Measurements from ENCODE around the gene CPNE4. TPM values are rescaled to one million over a fixed set of nuclear protein-coding genes. Genes with fewer than 3 reads are reported as not detected.

Gene CPNE4
- total RNA-seq, 1 donor from 2014 or later = 3.2 TPM

DNA sequence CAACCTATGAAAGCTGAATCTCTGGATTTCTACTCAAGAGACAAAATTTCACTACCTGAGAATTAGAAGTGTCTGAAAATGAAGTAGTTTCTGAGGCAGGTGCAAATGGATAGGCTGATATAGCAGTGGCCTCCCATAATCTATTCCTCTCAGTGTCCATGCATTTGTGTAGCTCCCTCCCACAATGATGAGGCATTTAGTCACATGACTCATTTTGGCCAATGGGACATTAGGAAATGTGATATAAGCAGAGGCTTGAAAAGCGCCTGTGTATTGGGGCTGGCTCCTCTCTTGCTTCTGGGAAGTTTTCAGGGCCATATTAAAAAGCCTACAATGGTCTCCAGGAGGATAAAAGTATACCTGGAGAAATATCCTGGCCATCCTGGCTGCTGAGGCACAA is 452.4 kb downstream of the CPNE4 start:
- intact Hi-C loops (cut with DNase I) = no loop called here
- Histone ChIP-seq H3K27ac (no peak overlapping the region), H3K36me3 (no peaks in the 10 kb centered on the region), H3K9me3 (no peaks in the 10 kb centered on the region), H3K27me3 (no peaks in the 10 kb centered on the region), H3K4me1 (no peaks in the 10 kb centered on the region), H3K4me3 (no peak overlapping the region)
- no peak for TF ChIP-seq POLR2AphosphoS5 (IDR thresholded peaks at IDR 0.05; ENCODE audit: insufficient read depth in 1 of 2, low read depth in 1 of 2)
- no peak for TF ChIP-seq POLR2A (IDR thresholded peaks at IDR 0.05)
- DNase-seq (ENCODE audit: extremely low spot score in 2 of 2) = no peak

DNA sequence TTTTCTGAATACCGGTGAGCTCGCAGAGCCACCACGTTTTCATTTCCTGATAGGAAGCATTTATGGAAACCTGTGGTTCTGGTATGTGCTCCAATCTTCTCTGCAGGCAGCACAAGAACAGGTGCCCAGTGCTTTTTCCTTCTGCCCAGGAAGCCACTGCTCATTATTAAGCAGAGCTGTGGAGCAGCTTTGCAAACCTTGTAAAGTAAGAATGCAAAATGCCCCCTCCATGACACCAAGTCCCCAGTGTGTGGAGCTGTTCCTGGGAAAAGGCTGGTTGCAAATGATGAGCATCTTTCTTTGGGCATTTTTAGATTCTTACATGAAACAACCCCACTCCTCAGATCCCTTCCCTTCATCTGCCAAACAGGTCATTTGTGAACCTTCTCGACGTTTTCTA is 466.4 kb downstream of the CPNE4 start:
- intact Hi-C loops (cut with DNase I) = no loop called here
- Histone ChIP-seq H3K36me3 (no peaks in the 10 kb centered on the region), H3K9me3 (no peaks in the 10 kb centered on the region), H3K4me1 (no peaks in the 10 kb centered on the region), H3K4me3 (no peak overlapping the region), H3K27me3 (no peaks in the 10 kb centered on the region), H3K27ac (no peak overlapping the region)
- no peak for DNase-seq (ENCODE audit: extremely low spot score in 2 of 2)
- no peak for TF ChIP-seq POLR2AphosphoS5 (IDR thresholded peaks at IDR 0.05; ENCODE audit: insufficient read depth in 1 of 2, low read depth in 1 of 2)
- no peak for TF ChIP-seq POLR2A (IDR thresholded peaks at IDR 0.05)
- TF ChIP-seq, protein P1, sequence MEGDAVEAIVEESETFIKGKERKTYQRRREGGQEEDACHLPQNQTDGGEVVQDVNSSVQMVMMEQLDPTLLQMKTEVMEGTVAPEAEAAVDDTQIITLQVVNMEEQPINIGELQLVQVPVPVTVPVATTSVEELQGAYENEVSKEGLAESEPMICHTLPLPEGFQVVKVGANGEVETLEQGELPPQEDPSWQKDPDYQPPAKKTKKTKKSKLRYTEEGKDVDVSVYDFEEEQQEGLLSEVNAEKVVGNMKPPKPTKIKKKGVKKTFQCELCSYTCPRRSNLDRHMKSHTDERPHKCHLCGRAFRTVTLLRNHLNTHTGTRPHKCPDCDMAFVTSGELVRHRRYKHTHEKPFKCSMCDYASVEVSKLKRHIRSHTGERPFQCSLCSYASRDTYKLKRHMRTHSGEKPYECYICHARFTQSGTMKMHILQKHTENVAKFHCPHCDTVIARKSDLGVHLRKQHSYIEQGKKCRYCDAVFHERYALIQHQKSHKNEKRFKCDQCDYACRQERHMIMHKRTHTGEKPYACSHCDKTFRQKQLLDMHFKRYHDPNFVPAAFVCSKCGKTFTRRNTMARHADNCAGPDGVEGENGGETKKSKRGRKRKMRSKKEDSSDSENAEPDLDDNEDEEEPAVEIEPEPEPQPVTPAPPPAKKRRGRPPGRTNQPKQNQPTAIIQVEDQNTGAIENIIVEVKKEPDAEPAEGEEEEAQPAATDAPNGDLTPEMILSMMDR (IDR thresholded peaks at IDR 0.05) = no peak

DNA sequence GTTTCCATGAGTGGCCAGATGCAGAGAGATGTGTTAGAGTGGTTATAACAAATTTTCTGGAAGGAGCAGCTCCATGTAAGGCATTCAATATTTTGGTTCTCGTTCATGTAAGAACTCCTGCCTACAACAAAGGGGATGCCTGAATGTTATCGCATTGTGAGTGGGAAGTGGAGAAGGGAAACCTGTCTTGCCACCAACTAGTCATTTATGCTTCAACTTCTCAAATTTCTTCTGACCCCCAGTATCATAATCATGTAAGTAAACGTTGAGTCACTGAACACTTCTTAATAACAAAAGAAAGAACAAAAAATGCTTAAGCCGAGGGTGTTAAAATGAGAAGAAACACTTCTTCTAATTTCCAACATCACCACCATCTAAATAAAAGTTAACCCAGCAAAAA is 470.0 kb downstream of the CPNE4 start:
- H3K4me1 ChIP-seq = no peaks in the 10 kb centered on the region
- no peak overlapping the region for H3K4me3 ChIP-seq
- H3K27me3 ChIP-seq = no peaks in the 10 kb centered on the region
- no peak for TF ChIP-seq POLR2A (IDR thresholded peaks at IDR 0.05)
- TF ChIP-seq, protein P1 (IDR thresholded peaks at IDR 0.05) = no peak
- no peak for TF ChIP-seq POLR2AphosphoS5 (IDR thresholded peaks at IDR 0.05; ENCODE audit: insufficient read depth in 1 of 2, low read depth in 1 of 2)
- no peak overlapping the region for H3K27ac ChIP-seq
- DNase-seq (ENCODE audit: extremely low spot score in 2 of 2) = no peak
- H3K36me3 ChIP-seq = no peaks in the 10 kb centered on the region
- intact Hi-C loops (cut with DNase I) = no loop called here
- no peaks in the 10 kb centered on the region for H3K9me3 ChIP-seq

DNA sequence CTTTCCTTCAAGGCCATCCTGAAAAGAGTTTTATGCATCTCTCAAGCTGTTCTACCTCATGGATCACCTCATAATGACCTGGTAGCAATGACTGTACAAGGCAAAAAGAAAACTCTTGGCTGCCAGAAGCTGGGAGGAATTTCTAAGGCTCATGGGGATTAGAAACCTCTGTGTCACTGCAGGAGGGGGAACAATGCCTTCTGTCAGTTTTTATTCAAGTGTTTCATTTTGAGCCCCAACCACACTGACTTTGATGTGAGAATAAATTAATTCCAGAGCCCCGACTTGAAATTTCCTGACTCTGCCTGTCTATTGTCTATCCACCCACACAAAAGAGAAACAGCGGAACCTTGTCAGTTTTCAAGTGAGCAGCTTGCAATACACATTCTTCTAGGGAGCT is 473.3 kb downstream of the CPNE4 start:
- Histone ChIP-seq H3K9me3 (no peaks in the 10 kb centered on the region), H3K27ac (no peak overlapping the region), H3K4me3 (no peak overlapping the region), H3K36me3 (no peaks in the 10 kb centered on the region), H3K27me3 (no peaks in the 10 kb centered on the region), H3K4me1 (no peaks in the 10 kb centered on the region)
- no peak for DNase-seq (ENCODE audit: extremely low spot score in 2 of 2)
- intact Hi-C loops (cut with DNase I) = no loop called here
- TF ChIP-seq POLR2A (IDR thresholded peaks at IDR 0.05) (no peak), POLR2AphosphoS5 (IDR thresholded peaks at IDR 0.05; ENCODE audit: insufficient read depth in 1 of 2, low read depth in 1 of 2) (no peak)
- TF ChIP-seq, protein P1 (IDR thresholded peaks at IDR 0.05) = no peak

DNA sequence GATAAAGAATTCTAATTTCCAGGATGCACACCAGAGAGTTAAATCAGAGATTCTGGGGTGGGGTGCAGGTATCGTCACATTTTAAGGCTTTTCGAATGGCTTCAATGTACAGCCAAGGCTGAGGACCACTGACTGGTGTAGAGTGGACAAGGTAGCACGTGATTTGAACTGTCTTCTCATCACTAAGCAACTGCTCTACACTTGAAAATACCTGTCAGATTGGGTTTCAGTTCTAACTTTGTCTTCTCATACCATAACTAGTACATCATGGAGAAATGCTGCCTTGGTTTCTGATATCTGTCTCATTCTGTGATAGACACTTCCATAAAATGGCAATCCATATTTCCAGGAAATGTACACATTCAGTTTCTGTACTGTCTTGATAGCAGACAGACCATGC is 474.0 kb downstream of the CPNE4 start:
- intact Hi-C loops (cut with DNase I) = no loop called here
- DNase-seq (ENCODE audit: extremely low spot score in 2 of 2) = no peak
- Histone ChIP-seq H3K27me3 (no peaks in the 10 kb centered on the region), H3K4me3 (no peak overlapping the region), H3K27ac (no peak overlapping the region), H3K4me1 (no peaks in the 10 kb centered on the region), H3K9me3 (no peaks in the 10 kb centered on the region), H3K36me3 (no peaks in the 10 kb centered on the region)
- TF ChIP-seq POLR2AphosphoS5 (IDR thresholded peaks at IDR 0.05; ENCODE audit: insufficient read depth in 1 of 2, low read depth in 1 of 2) (no peak), POLR2A (IDR thresholded peaks at IDR 0.05) (no peak)
- TF ChIP-seq, protein P1 (IDR thresholded peaks at IDR 0.05) = no peak

All from vagina (tissue), 2 donors.